Embryonic facial prominence (tissue), 1 donor: ENCODE measurements around the gene TBC1D22A.

Source experiments
- DNase-seq: peaks from one replicate; pipeline ENCODE4 v3.0.0-alpha.2; 2016; ENCODE audit errors: extremely low spot score

The TBC1D22A gene

GRCh38 chr22:46993633-46994032, 231.2 kb downstream of the TBC1D22A start:
- no peak for DNase-seq

DNA sequence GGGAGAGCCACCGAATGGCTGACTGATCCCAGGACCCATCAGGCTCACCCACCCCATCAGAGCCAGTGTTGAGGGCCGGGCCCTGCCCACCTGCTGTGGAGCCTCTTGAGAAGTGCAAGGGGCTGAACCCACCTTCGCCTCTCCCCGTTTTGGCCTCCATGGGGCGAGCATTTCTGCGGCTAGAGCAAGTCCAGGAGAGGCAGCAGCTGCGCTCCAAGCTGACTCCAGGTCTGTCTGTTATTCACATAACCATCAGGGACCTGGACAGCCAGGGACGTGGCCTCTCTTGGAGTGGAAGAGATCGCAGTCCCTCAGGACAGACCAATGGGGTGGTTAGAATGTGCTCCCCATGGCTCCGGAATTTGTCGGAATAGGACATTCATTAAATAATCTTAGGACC, 231.8 kb downstream of the TBC1D22A start:
- DNase-seq, result no peak

- no peak for DNase-seq
Observed at GRCh38 chr22:46994983-46995382, 232.5 kb downstream of the TBC1D22A start.

- DNase-seq, result no peak
Observed at GRCh38 chr22:46995501-46996360, 233.3 kb downstream of the TBC1D22A start.

GRCh38 chr22:46996595-46997310, 234.3 kb downstream of the TBC1D22A start:
- DNase-seq, result no peak

GRCh38 chr22:46997311-46997970, 235.0 kb downstream of the TBC1D22A start:
- no peak for DNase-seq

DNA sequence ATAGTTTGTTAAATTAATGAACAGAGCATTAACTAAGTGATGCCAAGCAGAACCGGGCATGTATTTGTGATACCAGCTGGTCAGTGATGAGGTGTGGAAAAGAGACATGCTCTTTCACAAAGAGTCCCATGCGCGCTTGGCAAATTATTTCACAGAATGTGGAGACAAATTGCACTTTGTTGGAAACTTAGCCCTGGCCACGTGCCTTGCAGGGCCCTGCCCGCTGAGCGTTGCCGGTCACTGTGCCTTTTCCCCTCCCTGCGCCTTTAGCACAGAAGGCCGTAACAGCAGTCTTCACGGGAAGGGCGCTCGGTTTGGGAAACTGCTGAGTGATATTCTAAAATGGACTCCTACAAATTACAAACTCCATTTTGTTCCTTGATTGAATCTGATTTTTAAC, 235.9 kb downstream of the TBC1D22A start:
- no peak for DNase-seq

DNA sequence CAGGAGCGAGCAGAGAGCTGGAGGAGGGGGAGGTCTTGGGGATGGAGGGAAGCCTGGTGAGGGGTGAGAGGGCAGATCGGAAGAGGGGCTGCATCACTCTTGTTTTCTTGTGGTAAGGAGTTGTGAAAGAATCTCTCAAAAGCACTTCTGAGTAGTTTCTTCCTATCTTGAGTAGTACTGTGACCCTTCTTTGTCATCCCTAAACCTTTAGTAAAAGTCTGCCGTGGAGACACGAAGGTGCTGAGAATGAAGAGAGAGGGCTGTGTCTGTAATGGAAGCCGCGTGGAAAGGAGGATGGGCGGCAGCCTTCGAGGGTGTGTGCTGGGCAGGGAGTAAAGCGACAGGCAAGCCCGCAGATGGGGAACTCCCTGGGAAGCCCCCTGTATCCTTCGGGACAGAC, 237.8 kb downstream of the TBC1D22A start:
- no peak for DNase-seq

DNA sequence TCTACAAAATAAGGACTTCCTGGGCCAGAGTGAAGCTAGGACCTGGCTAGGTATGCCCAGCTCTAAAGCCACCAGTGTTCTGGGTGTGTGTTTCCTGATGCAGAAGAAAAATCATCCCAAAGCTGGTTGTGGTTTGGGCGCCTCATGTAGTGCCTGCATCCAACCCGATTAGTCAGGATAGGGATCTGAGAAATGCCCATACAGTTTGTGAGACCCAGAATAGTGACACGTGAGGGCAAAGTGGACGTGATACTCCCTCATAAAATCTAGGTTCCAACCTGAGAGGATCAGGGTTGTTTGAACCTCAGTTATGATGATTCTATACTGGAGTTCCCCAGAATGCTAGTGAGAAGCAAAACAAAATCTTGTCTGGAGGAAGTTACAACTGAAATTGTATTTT, 238.4 kb downstream of the TBC1D22A start:
- DNase-seq, result no peak

GRCh38 chr22:47001288-47001687, 238.8 kb downstream of the TBC1D22A start:
- no peak for DNase-seq

- DNase-seq, result no peak
Observed at GRCh38 chr22:47002692-47003091, 240.2 kb downstream of the TBC1D22A start.

DNA sequence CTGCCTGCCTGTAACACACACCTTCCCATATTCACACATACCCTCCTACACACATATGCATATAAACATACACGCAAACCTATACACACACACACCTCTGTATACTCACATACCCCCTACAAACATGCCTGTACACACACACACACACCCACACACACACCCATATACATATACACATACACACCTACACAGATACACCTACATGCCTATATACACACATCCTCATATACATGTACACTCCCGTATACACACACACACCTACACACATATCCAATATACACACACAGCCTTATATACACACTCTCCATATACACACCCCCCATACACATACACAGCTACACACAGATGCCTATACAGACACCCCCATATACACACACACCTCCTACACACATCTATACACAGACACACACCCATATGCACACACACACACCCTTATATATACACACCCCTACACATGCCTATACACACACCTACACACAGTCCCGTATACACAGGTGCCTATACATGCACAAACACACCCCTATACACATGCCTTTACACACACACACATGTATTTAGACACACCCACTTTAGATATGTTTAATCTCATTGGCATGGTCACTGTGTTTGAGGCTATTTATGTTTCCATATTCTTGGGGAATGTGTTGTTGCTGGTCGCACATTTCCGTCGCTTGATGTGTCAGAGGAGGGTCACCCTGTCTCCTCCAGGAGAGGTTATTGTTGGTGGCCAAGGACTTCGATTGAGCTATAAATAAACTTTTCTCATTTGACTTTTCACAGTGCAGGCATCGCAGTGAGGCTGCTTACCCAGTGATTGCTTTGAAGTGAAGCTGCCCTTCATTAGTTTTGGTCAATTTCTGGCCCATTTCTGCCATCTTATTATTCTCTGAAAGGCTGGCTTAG, 243.3 kb downstream of the TBC1D22A start:
- no peak for DNase-seq

GRCh38 chr22:47006433-47006832, 244.0 kb downstream of the TBC1D22A start:
- DNase-seq, result no peak

GRCh38 chr22:47006869-47007268, 244.4 kb downstream of the TBC1D22A start:
- no peak for DNase-seq

GRCh38 chr22:47007496-47007895, 245.0 kb downstream of the TBC1D22A start:
- DNase-seq, result no peak

DNA sequence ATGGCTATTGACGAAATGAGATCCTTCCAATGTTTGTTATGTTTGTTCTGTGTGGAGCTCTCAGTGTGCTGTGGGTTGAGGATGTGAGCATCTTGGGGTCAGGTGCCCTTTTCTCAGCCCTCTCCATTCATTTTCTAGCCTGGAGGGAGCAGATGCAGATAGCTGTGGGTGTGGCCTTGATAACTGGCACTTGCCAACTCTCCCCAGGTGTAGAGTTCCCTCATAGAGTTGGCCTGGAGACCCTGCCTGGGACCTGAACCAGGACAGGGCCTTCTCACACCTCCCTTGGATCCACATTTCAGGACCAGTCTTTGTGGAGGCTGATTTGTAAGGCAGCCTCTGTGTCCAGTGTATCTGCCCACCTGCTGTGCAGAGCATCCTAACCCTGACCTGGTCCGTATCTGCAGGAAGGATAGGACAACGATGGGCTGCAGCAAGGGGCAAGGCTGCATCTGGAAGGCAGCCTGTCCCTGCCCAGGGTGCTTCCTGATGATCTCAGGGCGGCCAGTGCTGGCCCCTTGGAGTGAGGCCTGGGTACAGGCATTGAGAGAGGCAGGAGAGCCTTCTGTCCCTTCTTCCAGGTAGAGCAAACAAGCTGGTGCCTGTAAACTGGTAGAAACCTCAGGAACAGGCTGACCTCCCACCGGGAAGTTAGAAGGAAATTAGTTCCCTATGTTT, 245.9 kb downstream of the TBC1D22A start:
- DNase-seq, result no peak

DNA sequence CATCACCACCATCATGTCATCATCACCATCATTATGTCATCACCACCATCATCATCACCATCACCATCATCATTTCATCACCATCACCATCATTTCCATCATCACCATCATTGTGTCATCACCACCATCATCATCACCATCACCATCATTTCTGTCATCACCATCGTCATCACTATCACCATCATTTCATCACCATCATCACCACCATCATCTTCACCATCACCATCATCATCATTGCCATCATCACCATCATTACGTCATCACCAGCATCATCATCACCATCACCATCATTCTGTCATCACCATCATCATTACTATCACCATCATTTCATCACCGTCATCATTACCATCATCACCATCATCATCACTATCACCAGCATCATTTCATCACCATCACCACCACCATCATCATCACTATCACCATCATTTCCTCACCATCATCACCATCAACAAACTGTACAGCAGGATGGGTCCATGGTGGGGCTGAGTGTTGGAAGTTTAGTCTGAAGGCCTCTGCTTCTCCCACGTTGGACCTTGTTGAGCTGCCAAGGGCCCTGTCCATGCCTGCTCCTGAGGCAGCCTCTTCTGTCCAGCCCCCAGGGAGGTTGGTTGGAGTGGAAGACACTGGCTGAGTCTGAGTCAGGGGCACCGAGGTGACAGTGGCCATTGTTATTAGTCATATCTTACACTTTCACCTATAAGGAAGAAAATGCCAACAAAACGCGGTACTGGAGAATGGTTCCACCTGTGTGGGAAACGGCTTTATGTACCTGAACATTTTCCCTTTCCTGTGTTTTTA, 247.1 kb downstream of the TBC1D22A start:
- no peak for DNase-seq

DNA sequence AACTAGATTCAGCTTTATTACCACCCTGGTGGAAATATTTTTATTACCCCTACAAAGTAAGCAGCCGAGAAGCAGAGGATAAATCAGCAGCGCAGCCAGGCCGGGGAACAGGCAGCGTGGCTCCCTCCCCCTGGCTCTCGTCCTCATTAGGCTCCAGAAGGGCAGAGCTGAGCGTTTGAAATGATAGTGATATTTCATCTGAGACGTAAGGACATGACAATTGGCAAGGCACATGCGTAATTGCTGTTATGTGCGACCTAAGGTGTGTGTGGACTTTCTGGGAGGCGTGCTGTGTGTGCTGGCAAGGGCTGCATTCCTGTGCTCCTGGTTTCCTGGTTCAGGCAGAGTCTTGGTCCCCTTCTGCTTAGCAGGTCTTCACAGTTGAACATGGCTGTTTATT, 247.8 kb downstream of the TBC1D22A start:
- DNase-seq, result no peak

- DNase-seq, result no peak
Observed at GRCh38 chr22:47011131-47011858, 248.8 kb downstream of the TBC1D22A start.
